Activated CD4-positive, alpha-beta T cell treated with anti-CD3 and anti-CD28 coated beads for 48 hours (primary cell): ENCODE results near the gene SCLY.
"Not testable (repeated sequence)": the region's sequence is repeated elsewhere in the genome, so short reads cannot be mapped to it uniquely, and the experiment has no call there.

Experiments used
- DNase-seq: peaks from one replicate; pipeline ENCODE4 v3.0.0-alpha.2; 2020

The SCLY gene

DNA sequence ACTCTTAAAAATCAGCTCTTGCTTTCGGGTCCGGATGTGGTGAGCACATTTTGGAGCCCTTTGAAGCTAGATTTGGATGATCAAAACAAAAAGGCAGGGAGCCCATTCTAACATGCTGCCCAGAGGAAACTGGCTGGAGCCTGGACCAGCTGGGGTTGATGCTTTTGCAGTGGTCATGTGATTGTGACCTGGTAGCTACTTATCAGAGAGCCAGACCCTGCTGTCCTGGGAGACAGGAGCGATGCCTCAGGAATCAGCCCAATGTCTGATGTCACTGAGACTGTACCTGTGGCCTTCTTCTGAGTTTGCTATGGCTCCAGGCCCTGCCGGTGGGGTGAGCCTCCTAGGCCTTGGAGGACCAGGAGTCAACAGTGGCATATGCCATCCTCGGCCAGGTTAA is 18.7 kb upstream of the SCLY start:
- no peak for DNase-seq

DNA sequence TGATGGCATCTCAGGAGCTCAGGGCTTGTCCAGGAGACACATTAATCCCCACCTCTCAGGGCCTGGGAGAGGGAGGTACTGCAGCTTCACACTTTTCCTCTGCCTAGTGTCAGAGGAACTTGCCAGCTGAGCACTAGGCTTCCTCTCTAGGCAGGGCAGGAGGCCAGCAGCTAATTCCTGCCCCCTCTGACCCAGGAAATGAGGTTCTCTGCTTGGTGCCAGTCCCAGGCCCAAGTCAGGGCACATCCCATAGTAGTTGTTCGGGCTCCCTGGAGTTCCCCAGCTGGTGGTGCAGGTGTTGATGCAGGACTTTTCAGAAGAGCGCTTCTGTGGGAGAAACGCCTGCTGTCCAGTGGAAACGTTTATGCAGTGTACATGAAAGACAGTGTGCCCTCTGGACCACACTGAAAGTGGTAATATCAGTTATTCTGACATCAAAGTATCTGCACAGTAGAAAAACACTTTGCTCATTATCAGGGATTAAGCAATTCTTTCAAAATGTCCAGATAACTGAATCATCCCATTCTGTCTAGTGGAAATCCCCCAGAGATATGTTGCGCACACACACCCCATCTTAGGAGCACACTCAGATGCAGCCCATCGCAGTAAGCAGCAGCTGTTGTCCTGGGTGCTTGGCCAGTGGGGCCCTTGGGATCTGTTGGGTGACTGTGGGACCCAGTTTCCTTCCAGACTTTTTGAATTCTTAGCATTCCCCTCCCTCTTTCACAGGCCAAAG is 17.8 kb upstream of the SCLY start:
- DNase-seq, result no peak

DNA sequence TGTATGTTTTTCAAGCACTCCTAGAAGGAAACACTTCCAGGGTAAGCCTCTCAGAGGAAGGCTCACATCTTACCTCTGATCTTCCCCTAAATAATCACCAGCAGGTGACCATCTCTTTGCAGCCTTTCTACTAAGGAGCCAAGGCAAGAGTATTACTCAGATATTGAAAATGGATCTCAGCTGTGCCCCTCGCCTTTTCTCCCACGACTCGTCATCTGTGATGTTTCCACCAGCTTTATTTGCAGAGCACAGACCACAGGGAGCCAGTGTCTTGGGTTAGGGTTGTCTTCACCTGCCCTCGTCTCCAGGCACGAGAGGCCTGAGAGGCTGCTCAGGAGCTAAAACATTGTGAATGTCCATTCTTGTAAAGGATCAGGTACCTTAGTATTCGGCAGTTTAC is 16.9 kb upstream of the SCLY start:
- no peak for DNase-seq

DNA sequence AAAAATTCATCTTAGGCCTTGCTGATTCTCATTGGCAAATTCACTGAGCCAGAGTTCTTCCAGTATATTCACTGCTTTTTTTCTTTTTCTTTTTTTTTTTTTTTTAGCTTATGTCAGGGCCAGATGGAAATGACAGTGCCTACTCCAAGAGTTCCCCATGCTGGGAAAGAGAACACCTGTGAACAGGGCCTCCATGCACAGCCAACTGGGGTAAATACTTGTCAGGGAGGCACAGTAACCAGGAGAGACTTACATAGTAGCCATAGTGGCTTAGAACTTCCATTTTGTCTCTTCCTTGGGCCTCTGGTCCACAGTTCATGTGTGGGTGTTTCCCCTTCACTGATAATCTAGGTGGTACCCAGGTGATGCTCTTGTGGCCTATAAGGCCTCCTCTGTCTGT is 15.2 kb upstream of the SCLY start:
- no peak for DNase-seq

DNA sequence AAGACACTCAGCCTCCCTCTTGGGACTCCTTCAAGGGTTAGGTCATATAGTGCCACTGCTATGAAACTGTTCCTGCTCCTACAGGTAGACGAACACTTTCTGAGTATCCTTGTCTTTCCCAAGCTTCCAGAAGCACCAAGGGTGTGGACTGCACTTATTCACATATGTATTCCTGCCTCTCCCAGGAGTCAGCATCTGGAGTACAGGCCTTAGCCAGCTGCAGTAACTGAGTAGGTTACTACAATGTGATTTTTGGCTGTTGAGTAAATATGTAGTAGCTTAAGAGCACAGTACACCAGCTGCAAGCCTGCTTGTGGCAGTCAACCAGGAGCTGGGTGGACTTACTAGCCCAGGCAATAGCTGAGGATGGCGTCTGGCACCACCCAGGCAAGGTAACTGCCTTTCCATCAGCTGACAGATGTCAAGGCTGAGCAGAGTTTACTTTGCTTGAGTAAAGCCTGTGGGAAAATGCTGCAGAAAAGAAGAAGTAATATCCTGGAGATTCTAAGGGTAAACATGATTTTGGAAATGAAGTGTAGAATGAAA is 14.0 kb upstream of the SCLY start:
- DNase-seq, result no peak

DNA sequence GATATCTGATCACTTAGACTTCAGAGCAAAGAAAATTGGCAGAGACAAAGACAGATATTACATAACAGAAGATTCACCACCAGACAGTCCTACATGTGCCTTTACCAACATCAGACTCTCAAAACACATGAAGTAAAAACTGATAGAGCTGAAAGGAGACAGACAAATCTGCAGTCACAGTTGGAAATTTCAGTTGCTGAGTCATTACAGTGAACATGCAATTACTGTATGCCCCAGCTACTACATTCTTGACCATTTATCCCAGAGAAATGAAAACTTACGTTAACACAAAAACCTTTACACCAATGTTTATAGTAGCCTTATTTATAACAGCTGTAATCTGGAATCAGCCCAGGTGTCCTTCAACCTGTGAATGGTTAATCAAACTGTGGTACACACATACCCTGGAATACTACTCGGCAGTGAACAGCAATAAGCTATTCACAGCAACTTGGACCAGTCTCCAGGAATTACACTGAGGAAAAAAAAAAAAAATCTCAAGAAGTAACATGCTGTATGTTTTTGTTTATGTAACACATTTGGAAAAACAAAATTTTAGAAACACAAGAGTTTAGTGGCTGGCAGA is 7.5 kb upstream of the SCLY start:
- no peak for DNase-seq

DNA sequence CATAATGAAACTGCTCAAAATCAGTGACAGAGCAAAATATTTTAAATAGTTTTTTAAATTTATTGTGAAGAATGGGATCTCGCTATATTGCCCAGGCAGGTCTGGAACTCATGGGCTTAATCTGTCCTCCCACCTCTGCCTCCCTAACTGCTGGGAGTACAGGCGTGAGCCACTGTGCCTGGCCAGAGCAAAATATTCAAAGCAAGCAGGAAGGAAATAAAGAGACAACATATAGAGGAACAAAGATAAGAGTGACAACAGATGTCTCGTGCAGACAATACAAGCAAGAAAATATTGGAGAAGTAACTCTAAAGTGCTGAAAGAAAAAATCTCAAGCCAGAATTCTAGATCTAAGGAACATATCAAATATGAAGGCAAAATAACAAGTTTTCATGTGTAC is 5.0 kb upstream of the SCLY start:
- DNase-seq, result no peak

DNA sequence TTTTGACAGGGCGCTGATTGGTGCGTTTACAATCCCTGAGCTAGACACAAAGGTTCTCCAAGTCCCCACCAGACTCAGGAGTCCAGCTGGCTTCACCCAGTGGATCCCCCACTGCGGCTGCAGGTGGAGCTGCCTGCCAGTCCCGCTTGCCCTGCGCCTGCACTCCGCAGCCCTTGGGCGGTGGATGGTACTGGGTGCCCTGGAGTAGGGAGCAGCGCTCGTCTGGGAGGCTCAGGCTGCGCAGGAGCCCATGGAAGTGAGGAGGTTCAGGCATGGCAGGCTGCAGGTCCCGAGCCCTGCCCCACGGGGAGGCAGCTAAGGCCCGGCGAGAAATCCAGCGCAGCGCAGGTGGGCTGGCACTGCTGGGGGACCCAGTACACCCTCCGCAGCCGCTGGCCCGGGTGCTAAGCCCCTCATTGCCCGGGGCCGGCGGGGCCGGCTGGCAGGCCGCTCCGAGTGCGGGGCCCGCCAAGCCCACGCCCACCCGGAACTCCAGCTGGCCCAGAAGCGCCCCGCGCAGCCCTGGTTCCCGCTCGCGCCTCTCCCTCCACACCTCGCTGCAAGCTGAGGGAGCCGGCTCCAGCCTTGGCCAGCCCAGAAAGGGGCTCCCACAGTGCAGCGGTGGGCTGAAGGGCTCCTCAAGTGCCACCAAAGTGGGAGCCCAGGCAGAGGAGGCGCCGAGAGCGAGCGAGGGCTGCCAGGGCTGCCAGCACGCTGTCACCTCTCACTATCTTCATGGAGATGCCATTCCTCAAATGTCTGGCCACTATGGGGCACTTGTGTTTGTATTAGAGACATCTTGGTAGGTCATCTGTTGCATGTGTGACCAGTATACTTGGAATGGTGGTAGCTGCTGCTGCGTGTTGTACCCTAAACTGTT is 2.9 kb upstream of the SCLY start:
- DNase-seq, result not testable (repeated sequence)

DNA sequence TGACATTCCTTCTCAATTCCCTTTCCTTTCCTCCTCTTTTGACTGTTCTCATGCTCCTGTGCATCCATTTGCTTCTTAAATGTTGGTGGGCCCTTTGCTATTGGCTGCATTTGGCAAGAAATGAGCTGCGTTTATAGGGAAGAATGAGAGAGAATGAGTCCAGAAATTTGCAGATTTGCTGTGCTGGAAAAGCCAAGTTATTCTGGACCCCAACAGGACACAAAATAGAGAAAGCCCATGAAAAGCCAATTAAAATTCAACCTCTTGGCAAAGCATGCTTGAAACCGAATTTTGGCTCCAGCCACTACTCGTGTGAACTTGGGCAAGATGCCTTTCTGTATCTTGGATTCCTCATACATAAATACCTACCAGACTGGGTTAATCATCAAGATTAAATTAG is 1.3 kb upstream of the SCLY start:
- no peak for DNase-seq

DNA sequence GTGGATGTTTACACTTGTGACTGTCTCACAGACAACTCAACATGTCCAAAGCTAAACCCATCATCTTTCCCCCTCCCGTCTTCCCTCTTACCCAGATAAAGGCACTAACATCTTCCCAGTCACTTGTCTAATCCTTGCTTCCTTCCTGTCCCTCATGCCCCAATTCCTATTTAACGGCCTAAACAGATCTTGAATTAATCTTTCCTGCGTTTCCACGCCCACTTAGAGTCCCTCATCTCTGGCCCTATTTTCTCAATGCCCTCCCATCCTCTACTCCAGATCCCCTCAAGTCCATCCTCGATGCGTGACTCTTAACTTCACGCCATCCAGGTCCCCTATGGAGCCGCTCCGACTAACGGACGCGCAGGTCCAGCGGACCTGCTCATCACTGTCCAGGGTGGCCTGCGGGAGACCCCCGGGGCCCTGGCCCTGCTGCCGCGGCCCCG is 682 bp upstream of the SCLY start:
- DNase-seq, result no peak

DNA sequence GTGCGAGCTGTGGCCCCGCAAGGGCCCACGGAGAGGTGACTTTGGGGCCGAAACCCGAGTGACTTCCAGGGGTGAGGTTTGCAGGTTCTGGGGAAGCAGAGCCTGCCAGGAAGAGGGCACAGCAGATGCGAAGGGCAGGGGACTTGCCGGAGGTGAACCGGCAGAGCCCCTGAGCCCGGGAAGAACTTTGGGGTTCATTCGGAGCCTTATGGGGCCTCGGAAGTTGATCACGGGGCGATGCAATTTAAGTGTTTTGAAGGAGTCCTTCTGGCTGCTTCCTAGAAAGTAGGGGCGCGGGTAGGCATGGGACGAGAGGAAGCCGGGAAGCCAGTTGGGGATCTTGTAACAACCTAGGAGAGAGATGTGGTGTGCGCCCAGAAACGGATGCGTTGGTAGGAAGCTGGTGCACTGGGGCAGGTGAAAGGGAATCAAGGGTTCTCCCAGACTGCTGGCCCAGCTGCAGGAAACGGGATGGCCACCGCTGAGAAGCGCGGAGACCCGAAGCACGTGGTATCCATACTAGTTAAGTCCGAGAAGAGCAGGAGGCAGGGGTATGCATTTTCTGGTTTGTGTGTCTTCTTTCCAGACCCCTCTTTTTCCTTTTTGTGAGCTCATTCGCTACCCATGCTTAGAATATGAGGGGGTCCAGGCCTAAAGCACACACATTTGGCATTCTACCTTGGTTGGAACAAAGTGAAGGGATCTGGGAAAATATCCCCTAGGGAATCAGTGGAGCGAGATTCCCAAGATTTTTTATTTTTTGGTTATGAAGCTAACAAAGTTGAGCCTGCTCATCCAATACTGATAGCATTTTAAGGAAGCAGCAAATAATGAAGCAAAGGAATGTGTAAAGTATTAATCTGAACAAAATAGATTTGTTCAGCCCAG is 758 bp downstream of the SCLY start:
- DNase-seq, result peak; percentile 54

DNA sequence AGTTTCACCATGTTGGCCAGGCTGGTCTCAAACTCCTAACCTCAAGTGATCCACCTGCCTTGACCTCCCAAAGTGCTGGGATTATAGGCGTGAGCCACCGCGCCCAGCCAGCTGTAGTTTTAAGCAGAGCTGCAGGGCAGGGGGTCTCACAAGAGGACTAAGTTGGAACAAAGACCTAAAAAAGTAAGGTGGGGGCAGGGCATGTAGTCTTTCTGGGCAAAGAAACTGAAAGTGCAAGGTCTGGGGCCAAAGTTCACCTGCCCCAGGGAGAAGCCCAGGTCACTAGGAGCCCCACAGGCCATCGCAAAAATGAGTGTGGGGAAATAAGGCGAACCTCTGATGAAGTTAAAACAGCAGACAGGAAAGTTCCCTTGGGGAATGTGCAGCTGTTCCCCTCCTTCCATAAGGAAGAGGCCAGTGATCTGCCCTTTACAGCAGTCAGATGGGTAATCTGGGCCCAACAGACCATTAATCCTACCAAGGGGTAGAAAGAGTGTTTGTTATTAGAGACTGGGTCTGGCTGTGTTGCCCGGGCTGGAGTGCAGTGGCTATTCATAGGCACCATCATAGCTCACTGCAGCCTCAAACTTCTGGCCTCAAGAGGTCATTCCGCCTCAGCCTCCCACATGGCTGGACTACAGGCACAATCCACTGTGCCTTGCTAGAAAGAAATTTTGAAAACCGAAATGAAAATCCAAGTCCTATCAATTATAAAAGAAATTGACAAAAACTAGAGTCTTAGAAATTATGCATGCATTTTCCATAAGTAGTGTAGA is 2.8 kb downstream of the SCLY start:
- no peak for DNase-seq

DNA sequence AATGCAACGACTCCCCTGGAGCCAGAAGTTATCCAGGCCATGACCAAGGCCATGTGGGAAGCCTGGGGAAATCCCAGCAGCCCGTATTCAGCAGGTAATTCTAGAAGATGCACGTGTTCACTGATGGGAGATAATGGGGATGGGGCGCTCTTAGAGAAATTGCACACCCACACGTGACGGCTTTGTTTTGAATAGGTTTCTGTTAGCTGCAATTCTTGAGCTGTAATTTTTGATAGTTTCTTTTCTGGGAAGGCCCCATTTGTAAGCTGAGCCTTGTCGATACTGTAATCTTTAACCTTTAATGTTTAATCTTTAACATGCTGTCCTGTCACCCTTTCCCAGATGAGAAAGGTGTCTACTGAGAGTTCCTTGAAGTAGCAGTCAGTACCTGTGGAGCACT is 3.6 kb downstream of the SCLY start:
- no peak for DNase-seq

DNA sequence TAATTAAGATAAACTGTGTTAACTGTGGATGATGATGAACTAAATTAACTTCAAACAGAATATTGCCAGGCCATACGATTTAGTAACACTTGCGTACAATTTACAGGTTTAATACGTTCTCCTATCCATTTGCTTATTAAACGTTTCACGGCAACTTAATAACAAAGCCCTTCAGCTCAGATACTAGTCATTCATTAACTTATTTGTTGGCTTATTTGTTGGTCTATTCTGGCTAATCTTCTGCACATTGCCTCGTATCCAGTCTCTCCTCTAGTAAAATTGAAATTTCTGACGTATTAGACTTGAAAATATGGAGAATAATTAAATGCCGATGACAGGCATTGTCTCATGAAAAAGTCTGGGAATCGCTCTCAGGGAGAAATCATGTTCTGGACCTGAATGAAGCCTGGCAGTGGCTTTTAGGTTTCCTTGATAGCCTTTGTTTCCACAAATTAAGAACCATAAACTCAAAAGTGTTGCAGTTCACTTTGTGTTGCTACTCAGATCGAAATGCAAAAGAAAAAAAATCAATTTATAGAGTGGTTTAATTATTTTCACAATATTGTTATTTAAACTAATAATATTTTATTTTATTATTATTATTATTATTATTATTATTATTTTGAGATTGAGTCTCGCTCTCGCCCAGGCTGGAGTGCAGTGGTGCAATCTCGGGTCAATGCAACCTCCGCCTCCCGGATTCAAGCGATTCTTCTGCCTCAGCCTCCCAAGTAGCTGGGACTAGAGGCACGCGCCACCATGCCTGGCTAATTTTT is 4.5 kb downstream of the SCLY start:
- no peak for DNase-seq

DNA sequence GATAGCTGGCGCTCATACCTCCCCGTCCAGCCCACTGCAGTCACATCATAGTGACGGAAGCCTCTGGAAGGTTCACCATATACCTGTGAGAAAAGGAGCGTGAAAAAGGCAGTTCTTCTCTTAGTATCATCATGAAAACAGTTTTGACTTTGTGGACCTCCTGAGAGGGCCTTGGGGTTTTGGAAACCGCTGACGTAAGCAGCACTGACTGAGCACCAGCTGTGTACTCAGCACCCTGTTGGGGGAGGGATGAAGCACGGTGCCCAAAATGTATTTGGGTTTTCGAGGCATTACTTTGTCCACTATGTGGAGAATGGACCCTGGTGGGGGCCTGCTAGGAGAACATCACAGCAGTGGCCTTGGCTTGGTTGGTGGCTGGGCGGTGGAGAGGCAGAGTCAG is 5.4 kb downstream of the SCLY start:
- DNase-seq, result no peak

DNA sequence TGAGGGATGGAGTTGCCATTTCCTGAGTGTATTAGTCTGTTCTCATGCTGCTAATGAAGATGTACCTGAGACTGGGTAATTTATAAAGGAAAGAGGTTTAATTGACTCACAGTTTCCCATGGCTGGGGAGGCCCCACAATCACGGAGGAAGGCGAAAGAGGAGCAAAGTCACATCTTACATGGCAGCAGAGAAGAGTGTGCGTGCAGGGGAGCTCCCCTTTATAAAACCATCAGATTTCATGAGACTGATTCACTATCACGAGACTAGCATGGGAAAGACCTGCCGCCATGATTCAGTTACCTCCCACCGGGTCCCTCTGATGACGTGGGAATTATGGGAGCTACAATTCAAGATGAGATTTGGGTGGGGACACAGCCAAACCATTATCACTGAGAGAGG is 5.9 kb downstream of the SCLY start:
- peak; percentile 64 for DNase-seq

DNA sequence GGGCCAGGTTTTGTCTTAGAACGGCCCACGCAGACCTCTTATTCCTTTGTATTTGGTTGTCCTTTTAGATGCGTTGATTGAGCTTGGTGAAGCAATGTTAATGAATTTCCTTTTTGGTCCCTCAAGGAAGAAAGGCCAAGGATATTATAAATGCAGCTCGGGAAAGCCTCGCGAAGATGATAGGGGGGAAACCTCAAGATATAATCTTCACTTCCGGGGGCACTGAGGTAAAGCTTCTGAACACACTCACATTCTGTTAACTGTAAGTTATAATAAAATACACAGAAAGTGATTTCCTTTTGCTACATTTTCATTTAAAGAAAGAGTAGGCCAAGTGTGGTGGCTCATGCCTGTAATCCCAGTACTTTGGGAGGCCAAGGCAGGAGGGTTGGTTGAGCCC is 7.1 kb downstream of the SCLY start:
- no peak for DNase-seq

DNA sequence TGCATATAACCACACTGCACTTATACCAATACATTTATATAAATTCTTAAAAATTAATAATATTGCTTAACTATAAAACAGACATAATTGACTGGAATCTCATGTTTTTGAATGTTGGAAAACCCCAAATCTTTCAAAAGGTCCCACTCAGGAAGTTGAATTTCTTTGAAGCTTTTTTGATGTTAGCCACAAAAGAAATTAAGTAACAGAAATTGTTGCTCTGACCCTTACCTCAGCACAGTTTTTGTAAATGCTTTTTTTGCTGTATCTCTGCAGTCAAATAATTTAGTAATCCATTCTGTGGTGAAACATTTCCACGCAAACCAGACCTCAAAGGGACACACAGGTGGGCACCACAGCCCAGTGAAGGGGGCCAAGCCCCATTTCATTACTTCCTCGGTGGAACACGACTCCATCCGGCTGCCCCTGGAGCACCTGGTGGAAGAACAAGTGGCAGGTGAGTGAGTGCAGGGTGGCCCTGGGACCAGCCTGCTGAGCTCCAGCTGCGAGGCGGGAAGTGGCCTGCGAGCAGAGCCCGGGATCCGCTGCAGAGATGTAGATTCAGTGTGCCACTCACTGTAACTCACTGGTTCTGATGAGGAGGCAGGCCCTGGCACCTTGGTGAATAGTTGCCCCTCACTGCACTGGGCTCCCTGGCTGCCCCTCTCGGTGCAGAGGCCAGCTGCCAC is 8.4 kb downstream of the SCLY start:
- no peak for DNase-seq

DNA sequence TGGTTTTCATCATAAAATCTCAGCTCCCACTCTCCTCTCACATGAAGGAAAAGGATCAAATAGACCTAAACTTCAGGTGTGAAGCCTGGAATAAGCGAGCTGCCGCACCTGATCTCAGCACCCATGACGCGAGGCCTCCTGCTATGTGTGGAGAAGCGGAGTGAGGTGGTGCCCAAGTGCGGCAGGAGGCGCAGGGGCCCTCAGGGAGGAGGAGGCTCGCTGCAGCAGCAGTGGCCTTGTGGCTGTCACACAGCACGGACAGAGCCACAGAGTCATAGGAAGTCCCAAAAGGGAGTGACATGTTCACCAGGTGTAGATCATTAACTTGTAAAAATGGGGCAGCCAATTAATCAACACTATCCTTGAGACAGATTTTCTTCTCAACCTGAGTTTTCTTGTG is 9.1 kb downstream of the SCLY start:
- DNase-seq, result no peak

DNA sequence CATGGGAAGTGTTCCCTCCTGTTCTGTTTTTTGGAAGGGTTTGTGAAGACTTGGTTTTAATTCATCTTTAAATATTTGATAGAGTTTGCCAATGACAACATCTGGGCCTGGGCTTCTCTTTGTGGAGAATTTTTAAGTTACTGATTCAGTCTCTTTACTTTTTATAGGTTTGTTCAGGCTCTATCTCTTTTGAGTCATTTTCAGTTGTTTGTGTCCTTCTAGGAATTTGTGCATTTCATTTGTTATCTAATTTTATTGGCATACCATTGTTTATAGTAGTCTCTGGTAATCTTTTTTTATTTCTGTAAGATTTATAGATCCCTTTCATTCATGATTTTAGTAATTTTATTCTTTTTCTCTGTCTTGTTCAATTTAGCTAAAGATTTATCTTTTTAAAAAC is 14.6 kb downstream of the SCLY start:
- DNase-seq, result no peak
